ENCODE measurements around the gene C1orf167.

The C1orf167 gene

GRCh38 chr1:11836955-11837766 is 75.2 kb downstream of the C1orf167 start:
- DNase-seq (ENCODE audit: low read depth): no peak

- DNase-seq (ENCODE audit: low read depth): no peak
Measured at GRCh38 chr1:11837767-11838348, 75.9 kb downstream of the C1orf167 start.

GRCh38 chr1:11838349-11839272 is 76.6 kb downstream of the C1orf167 start:
- DNase-seq (ENCODE audit: low read depth): peak; percentile 28
